ENCODE measurements around the gene PLEKHM2.

The PLEKHM2 gene

DNA sequence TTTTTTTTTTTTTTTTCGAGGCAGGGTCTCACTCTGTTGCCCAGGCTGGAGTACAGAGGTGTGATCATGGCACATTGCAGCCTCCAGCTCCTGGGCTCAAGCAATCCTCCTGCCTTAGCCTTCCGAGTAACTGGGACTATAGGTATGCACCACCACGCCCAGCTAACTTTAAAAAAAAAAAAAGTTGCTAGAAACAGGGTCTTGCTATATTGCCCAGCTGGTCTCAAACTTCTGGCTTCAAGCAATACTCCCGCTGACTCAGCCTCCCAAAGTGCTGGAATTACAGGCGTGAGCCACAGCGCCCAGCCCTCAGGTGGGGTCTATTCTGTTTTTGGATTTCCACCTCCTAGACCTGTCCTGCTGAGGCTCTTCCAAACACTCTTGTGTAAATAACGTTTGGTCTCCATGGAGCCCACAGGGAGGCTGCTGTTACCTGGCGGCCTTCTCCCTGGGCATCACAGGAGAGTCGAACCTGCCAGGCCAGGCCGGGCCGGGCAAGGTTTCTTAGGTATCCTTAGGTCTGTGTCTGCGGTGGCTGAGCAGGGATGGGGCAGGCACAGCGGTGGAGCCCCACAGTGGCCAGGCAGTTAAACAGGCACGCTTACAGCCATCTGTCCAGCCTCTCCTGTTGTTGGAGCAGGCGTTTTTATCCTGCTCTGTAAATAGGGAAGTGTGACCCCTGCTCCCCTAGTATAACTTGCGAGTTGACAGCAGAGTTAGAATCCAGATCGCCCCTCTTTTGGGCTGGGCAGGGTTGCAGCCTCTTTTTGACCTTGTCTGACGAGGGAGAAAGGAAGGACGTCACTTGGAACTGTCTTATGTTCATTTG is 18.8 kb downstream of the PLEKHM2 start:
- TF ChIP-seq, protein P1, sequence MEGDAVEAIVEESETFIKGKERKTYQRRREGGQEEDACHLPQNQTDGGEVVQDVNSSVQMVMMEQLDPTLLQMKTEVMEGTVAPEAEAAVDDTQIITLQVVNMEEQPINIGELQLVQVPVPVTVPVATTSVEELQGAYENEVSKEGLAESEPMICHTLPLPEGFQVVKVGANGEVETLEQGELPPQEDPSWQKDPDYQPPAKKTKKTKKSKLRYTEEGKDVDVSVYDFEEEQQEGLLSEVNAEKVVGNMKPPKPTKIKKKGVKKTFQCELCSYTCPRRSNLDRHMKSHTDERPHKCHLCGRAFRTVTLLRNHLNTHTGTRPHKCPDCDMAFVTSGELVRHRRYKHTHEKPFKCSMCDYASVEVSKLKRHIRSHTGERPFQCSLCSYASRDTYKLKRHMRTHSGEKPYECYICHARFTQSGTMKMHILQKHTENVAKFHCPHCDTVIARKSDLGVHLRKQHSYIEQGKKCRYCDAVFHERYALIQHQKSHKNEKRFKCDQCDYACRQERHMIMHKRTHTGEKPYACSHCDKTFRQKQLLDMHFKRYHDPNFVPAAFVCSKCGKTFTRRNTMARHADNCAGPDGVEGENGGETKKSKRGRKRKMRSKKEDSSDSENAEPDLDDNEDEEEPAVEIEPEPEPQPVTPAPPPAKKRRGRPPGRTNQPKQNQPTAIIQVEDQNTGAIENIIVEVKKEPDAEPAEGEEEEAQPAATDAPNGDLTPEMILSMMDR (IDR thresholded peaks at IDR 0.05; ENCODE audit: low read depth, low read length) = peak; percentile 35
- DNase-seq (ENCODE audit: extremely low read depth, low read depth) = no peak

DNA sequence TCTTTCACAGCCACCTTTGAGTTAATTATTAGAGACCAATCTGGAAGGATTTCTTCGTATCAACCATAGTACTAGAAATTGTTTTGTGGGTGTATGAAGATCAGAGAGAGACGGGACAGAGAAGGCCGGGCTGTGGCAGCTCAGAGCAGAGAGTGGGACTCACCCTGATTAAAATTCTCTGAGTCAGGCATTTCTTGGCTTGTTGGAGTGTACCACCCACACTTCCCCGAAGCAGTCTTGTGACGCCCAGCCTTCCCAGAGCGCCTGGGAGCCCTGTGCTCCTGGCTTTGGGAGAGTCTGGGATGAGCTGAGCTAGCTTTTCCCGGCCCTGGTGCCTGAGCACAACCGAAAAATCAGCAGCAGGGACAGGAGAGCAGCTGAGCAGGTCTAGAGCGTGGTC is 19.4 kb downstream of the PLEKHM2 start:
- TF ChIP-seq, protein P1 (IDR thresholded peaks at IDR 0.05; ENCODE audit: low read depth, low read length) = no peak
- DNase-seq (ENCODE audit: extremely low read depth, low read depth) = peak; percentile 80

DNA sequence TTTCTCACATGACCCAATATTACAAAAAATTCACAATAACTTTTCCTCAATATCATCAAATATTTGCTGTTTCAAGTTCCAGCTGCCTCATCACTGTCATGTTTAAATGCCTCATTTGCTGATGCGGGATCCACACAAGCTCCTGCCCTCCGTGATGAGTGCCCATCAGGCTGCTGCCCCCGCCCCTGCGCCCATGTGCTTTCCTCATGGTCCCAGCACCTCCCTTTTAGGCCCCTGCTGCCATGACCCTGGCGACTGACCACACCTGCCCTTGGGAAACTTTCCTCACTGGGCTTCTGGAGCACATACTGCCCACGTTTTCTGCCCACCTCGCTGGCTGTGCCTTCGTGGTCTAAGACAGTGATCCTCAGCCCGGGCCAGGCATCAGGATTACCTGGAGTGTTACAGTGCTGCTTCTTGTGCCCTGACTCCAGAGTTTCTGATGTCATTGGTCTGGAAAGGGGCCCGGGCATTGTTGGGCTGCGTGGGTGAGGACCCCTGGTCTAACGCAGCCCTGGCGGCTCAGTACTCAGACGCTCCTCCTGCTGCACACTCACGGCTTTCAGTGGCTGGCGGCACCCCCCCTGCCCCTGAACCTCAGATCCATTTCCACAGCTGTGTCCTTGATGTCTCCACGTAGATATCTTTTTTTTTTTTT is 20.5 kb downstream of the PLEKHM2 start:
- DNase-seq (ENCODE audit: extremely low read depth, low read depth) = no peak
- TF ChIP-seq, protein P1 (IDR thresholded peaks at IDR 0.05; ENCODE audit: low read depth, low read length) = no peak

DNA sequence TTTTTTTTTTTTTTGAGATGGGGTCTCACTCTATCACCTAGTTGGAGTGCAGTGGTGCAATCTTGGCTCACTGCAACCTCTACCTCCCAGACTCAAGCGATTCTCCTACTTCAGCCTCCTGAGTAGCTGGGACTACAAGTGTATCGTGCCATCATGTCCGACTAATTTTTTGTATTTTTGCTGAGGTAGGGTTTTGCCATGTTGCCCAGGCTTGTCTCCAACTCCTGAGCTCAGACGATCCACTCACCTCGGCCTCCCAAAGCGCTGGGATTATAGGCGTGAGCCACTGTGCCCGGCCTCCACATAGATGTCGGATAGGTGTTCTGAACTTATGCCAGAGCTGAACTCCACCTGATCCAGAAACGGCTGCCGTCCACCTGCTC is 21.1 kb downstream of the PLEKHM2 start:
- DNase-seq (ENCODE audit: extremely low read depth, low read depth) = no peak
- TF ChIP-seq, protein P1 (IDR thresholded peaks at IDR 0.05; ENCODE audit: low read depth, low read length) = no peak

DNA sequence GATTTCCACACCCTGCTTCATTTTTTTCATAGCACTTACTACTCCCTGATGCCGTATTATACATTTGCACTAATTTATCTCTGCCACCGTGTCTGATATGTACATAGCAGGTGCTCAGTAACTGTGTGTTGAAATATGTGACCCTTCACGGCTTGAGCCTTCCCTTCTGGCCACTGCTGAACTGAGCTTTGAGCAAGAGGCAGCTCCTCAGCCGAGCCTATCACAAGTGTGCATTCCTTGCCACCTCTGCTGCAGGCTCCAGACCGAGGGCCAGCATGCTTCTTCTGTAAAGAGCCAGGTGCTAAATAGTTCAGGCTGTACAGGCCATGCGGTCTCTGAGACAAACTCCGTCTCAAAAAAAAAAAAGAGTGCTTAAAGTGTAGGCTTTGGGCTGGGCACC is 22.6 kb downstream of the PLEKHM2 start:
- TF ChIP-seq, protein P1 (IDR thresholded peaks at IDR 0.05; ENCODE audit: low read depth, low read length) = no peak
- DNase-seq (ENCODE audit: extremely low read depth, low read depth) = no peak

DNA sequence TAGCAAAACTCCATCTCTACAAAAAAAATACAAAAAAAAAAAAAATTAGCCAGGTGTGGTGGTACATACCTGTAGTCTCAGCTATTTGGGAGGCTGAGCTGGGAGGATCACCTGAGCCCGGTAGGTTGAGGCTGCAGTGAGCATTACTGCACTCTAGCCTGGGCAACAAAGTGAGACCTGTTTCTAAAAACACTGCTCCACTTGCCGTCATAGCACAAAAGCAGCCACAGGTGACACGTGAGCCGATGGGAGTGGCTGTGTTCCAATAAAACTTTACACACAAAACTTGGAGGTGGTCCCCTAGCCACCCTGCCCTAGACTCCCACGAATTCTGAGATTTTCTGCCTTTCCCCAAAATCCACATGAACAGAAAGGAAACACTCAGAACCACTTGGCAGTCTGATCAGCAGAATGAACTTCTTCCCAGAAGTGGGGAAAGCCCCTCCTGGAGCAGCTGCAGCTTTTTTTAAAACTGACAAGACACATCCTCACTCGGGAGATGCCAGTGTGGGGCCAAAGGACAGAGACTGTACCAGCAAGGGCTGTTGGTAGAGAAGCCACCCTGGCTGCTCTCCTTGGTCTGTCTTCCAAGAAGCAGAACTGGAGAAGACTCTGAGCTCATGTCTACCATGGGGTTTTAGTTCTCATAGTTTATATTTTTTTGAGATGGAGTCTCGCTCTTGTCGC is 23.3 kb downstream of the PLEKHM2 start:
- TF ChIP-seq, protein P1 (IDR thresholded peaks at IDR 0.05; ENCODE audit: low read depth, low read length) = no peak
- DNase-seq (ENCODE audit: extremely low read depth, low read depth) = no peak

Measured in AG09319 (cell line).